ENCODE data around the gene HDAC2.

Gene HDAC2

DNA sequence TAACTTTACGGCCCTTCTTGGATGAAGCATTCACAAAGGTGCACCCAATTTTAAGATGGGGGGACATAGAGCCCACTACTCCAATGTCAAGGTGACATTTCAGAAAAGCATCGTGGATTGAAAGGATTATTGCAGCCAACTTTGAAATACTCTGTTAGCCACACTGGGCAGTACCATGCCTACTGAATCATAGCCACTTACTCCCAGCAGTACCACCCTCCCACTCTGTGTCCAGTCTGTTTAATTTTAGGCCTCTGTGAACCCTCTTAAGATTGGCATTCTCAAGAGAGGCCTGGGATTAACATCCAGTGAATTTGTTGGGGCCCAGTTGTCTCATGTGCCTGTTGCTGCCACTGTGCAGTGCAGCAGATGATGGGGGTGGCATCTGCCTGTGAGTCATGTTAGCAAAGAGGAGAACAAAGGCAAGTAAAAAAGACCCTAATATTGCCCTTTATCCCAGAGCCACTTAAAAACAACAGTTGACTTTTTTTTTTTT is 11.2 kb upstream of the HDAC2 start:
- no peaks in the 10 kb centered on the region for H3K79me2 ChIP-seq (ENCODE audit: low read length)
- no peak for TF ChIP-seq EZH2phosphoT487 (IDR thresholded peaks at IDR 0.05; ENCODE audit: low read depth)
- TF ChIP-seq, protein P1, sequence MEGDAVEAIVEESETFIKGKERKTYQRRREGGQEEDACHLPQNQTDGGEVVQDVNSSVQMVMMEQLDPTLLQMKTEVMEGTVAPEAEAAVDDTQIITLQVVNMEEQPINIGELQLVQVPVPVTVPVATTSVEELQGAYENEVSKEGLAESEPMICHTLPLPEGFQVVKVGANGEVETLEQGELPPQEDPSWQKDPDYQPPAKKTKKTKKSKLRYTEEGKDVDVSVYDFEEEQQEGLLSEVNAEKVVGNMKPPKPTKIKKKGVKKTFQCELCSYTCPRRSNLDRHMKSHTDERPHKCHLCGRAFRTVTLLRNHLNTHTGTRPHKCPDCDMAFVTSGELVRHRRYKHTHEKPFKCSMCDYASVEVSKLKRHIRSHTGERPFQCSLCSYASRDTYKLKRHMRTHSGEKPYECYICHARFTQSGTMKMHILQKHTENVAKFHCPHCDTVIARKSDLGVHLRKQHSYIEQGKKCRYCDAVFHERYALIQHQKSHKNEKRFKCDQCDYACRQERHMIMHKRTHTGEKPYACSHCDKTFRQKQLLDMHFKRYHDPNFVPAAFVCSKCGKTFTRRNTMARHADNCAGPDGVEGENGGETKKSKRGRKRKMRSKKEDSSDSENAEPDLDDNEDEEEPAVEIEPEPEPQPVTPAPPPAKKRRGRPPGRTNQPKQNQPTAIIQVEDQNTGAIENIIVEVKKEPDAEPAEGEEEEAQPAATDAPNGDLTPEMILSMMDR (IDR thresholded peaks at IDR 0.05; ENCODE audit: low read depth, low read length), result no peak
- H3K36me3 ChIP-seq (replicated peaks; ENCODE audit: low read depth, low read length), result no peaks in the 10 kb centered on the region
- no peak overlapping the region for H2AFZ ChIP-seq (ENCODE audit: low read depth, low read length)
- no peak overlapping the region for H3K4me3 ChIP-seq (ENCODE audit: low read length)
- H3K4me1 ChIP-seq (ENCODE audit: low read length), result peaks cover 17% of the 10 kb centered on the region
- no peaks in the 10 kb centered on the region for H4K20me1 ChIP-seq (ENCODE audit: insufficient read depth, low read length)
- no peaks in the 10 kb centered on the region for H3K27me3 ChIP-seq (ENCODE audit: low read depth, low read length)
- no peak overlapping the region for H3K9ac ChIP-seq (ENCODE audit: low read length)
- H3K4me2 ChIP-seq (ENCODE audit: low read length), result no peak overlapping the region
- H3K9me3 ChIP-seq (ENCODE audit: insufficient read depth, low read length), result no peaks in the 10 kb centered on the region
- no peak overlapping the region for H3K27ac ChIP-seq (ENCODE audit: low read length)

GRCh38 chr6:113980937-113981554 is 10.1 kb upstream of the HDAC2 start:
- TF ChIP-seq, protein P1 (IDR thresholded peaks at IDR 0.05; ENCODE audit: low read depth, low read length), result peak; percentile 48
- TF ChIP-seq EZH2phosphoT487 (IDR thresholded peaks at IDR 0.05; ENCODE audit: low read depth), result no peak
- Histone ChIP-seq H3K4me2 (ENCODE audit: low read length) (no peak overlapping the region), H4K20me1 (ENCODE audit: insufficient read depth, low read length) (no peaks in the 10 kb centered on the region), H3K36me3 (replicated peaks; ENCODE audit: low read depth, low read length) (no peaks in the 10 kb centered on the region), H3K4me1 (ENCODE audit: low read length) (peaks cover 17% of the 10 kb centered on the region), H3K79me2 (ENCODE audit: low read length) (no peaks in the 10 kb centered on the region), H2AFZ (ENCODE audit: low read depth, low read length) (no peak overlapping the region), H3K9ac (ENCODE audit: low read length) (no peak overlapping the region), H3K9me3 (ENCODE audit: insufficient read depth, low read length) (no peaks in the 10 kb centered on the region), H3K27ac (ENCODE audit: low read length) (no peak overlapping the region), H3K4me3 (ENCODE audit: low read length) (no peak overlapping the region), H3K27me3 (ENCODE audit: low read depth, low read length) (no peaks in the 10 kb centered on the region)

- no peak overlapping the region for H2AFZ ChIP-seq (ENCODE audit: low read depth, low read length)
- H4K20me1 ChIP-seq (ENCODE audit: insufficient read depth, low read length), result no peaks in the 10 kb centered on the region
- no peak overlapping the region for H3K4me3 ChIP-seq (ENCODE audit: low read length)
- H3K79me2 ChIP-seq (ENCODE audit: low read length), result no peaks in the 10 kb centered on the region
- H3K4me2 ChIP-seq (ENCODE audit: low read length), result peak overlapping the region; percentile 41; the same call in 1 of the 2 replicates
- no peak overlapping the region for H3K27ac ChIP-seq (ENCODE audit: low read length)
- H3K27me3 ChIP-seq (ENCODE audit: low read depth, low read length), result no peaks in the 10 kb centered on the region
- TF ChIP-seq EZH2phosphoT487 (IDR thresholded peaks at IDR 0.05; ENCODE audit: low read depth), result no peak
- TF ChIP-seq, protein P1 (IDR thresholded peaks at IDR 0.05; ENCODE audit: low read depth, low read length), result no peak
- no peak overlapping the region for H3K9ac ChIP-seq (ENCODE audit: low read length)
- H3K9me3 ChIP-seq (ENCODE audit: insufficient read depth, low read length), result no peaks in the 10 kb centered on the region
- H3K4me1 ChIP-seq (ENCODE audit: low read length), result peaks cover 17% of the 10 kb centered on the region
- H3K36me3 ChIP-seq (replicated peaks; ENCODE audit: low read depth, low read length), result no peaks in the 10 kb centered on the region
These were observed 9.0 kb upstream of the HDAC2 start for GRCh38 chr6:113979937-113980336.

- Histone ChIP-seq H3K9ac (ENCODE audit: low read length) (no peak overlapping the region), H3K79me2 (ENCODE audit: low read length) (no peaks in the 10 kb centered on the region), H2AFZ (ENCODE audit: low read depth, low read length) (no peak overlapping the region), H3K9me3 (ENCODE audit: insufficient read depth, low read length) (no peaks in the 10 kb centered on the region), H3K36me3 (replicated peaks; ENCODE audit: low read depth, low read length) (no peaks in the 10 kb centered on the region), H3K4me2 (ENCODE audit: low read length) (0 out of 2 replicates have a peak overlapping the region, but pooled peaks have one; percentile 34), H3K4me3 (ENCODE audit: low read length) (no peak overlapping the region), H4K20me1 (ENCODE audit: insufficient read depth, low read length) (no peaks in the 10 kb centered on the region), H3K27me3 (ENCODE audit: low read depth, low read length) (no peaks in the 10 kb centered on the region), H3K27ac (ENCODE audit: low read length) (no peak overlapping the region), H3K4me1 (ENCODE audit: low read length) (peaks cover 17% of the 10 kb centered on the region)
- no peak for TF ChIP-seq EZH2phosphoT487 (IDR thresholded peaks at IDR 0.05; ENCODE audit: low read depth)
- TF ChIP-seq, protein P1 (IDR thresholded peaks at IDR 0.05; ENCODE audit: low read depth, low read length), result no peak
These were observed 7.2 kb upstream of the HDAC2 start for GRCh38 chr6:113978084-113978675.

All from OCI-LY3 (cell line).